Measurements from ENCODE around the gene RAD18. TPM values are rescaled to one million over a fixed set of nuclear protein-coding genes. Genes with fewer than 3 reads are reported as not detected.
A peak's percentile ranks its signal among the peaks of the same experiment; 100 is the strongest.

The RAD18 gene, protein sequence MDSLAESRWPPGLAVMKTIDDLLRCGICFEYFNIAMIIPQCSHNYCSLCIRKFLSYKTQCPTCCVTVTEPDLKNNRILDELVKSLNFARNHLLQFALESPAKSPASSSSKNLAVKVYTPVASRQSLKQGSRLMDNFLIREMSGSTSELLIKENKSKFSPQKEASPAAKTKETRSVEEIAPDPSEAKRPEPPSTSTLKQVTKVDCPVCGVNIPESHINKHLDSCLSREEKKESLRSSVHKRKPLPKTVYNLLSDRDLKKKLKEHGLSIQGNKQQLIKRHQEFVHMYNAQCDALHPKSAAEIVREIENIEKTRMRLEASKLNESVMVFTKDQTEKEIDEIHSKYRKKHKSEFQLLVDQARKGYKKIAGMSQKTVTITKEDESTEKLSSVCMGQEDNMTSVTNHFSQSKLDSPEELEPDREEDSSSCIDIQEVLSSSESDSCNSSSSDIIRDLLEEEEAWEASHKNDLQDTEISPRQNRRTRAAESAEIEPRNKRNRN
- total RNA-seq (2014; rRNA removed; shearing (Covaris generic)): 34.7 and 42.0 TPM in 2 replicates
- polyA plus RNA-seq (2015; cell fraction: cytosol; rRNA removed): 13.7 and 16.3 TPM in 2 replicates
- polyA plus RNA-seq (2015; cell fraction: nucleus; rRNA removed): 23.9 and 28.1 TPM in 2 replicates

DNA sequence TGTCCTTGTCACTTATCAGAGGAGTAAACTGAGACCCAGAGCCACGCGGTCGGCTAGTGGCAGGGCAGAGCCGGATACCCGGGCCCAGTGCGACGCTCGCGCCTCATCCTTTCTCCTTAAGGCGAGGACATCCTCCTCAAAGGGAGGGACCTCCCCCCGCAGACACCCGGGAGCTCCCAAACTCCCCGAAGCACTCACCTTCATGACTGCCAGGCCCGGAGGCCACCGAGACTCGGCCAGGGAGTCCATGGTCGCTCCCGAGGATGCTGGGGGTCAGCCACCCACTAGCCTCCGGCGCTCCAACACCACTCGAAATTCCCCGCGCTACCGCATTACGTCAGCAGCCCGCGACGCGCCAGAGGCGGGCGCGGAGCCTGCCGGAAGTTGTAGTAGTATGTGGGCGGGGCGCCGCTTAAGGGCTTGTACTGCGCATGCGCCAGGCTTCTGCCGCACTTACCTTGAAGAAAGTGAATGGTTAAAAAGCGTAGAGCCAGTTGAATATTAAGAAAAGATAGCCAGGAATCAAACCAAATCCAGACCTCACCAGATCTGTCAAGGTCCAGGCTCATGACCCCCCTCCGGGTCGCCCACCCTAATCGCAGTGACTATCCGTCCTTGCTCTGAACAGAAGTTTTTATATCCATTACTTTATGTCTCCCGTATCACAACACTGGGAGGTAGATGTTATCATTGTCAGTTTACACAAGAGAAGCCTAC, at the start of gene RAD18:
Gene RAD18 (minus strand): TSS at position 336 of the 717 bp plus-strand sequence. CDS start 87 bp downstream, at position 249.
- DNase-seq (ENCODE audit: low read depth): peak; percentile 90

GRCh38 chr3:9012521-9012920, 49.2 kb upstream of the RAD18 start:
- no peak for DNase-seq (ENCODE audit: low read depth)

- DNase-seq (ENCODE audit: low read depth): no peak
Measured at GRCh38 chr3:9009976-9010545, 46.8 kb upstream of the RAD18 start.

DNA sequence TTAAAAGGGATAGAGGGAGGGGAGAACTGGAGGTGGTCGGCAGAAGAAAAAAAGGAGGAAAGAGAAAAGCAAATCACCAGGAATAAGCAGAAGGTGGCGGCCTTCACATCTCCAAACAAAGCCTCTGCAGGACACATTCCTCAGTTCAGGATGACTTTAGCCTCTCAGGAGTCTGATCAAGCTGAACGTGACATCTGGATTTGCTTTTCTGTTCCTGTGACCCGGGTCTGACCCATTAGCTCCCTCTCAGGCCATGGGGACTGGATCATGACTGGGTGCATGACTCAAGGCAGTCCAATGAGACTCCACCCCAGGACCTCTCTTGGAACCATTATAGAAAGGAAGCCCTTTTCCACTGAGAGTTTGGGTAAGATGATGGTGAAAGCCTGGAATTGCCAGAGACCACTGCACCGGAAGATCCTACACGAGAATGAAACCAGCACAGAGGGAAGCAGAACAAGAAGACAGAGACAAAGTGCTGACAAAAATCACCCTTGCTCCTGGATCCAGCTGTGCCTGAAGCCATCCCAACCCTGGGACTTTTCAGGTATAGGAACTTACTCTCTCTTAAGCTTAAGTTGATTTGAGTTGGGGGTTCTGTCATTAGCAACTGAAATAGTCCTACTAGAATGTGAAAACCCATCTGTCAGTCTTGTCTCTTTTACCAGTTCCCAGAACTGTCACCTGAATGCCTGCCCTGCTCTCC, 45.4 kb upstream of the RAD18 start:
- DNase-seq (ENCODE audit: low read depth): no peak

DNA sequence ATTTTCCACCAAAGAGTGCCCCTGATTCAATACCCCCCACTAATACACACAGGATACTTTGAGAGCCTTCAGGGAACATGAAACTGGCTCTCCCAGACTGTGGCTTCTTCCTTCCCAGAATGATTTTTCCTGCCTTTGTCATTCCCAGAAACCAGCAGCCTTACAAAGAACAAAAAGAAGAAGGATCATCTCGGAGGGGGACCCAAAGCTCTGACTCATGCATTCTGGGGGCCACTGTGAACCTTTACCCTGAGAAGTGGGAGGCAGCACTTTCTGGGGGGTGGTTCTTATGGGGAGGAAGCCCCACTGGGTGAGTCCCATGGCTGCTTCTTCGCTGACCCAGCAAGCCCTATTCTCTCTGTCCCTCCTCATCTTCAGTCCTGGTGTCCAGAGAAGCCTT, 44.7 kb upstream of the RAD18 start:
- DNase-seq (ENCODE audit: low read depth): no peak

GRCh38 chr3:9007213-9007612, 43.9 kb upstream of the RAD18 start:
- no peak for DNase-seq (ENCODE audit: low read depth)

- no peak for DNase-seq (ENCODE audit: low read depth)
Measured at GRCh38 chr3:9000041-9000440, 36.8 kb upstream of the RAD18 start.

GRCh38 chr3:8997151-8997550, 33.9 kb upstream of the RAD18 start:
- no peak for DNase-seq (ENCODE audit: low read depth)

DNA sequence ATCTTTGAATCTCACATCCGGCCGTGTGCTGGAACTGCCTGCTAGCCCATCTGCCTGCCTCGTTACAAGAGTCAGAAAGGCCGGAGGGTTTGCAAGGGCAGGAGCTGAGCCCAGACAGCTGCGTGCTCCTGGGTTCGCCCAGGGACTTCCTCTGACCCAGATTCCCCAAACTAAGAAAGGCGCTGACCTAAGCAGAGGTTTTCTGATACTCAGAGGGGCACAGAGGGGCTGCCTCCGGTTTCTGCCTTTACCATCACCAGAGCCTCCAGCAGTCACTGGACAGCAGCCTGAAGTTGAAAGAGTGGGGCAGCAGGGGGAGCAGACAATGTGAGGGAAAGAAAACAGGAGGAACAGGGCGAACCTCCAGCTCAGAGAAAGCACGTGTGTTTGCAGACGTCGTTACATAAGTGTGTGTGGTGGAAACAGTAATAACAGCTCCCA, 33.4 kb upstream of the RAD18 start:
- peak; percentile 43 for DNase-seq (ENCODE audit: low read depth)

DNA sequence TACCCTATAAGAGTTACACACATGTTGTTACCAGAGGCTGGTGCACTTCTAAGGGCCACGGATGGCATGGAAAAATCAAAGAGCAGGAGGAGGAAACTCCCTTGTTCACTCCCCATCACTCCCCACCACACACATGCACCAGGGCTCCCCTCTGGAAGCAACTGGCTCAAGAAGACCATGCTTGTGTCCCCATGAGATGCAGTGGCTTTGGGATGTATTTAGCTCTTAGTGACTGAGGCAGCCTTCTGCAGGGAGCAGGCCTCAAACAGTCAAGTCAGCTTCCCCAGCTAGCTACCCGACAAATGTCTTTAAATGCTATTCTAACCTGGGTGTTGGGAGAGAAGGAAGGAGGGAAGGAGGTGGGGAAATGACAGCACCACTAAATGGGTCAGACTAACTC, 32.9 kb upstream of the RAD18 start:
- DNase-seq (ENCODE audit: low read depth): no peak

- no peak for DNase-seq (ENCODE audit: low read depth)
Measured at GRCh38 chr3:8994226-8994625, 31.0 kb upstream of the RAD18 start.

GRCh38 chr3:8993331-8993730, 30.1 kb upstream of the RAD18 start:
- no peak for DNase-seq (ENCODE audit: low read depth)

GRCh38 chr3:8992854-8993253, 29.6 kb upstream of the RAD18 start:
- DNase-seq (ENCODE audit: low read depth): no peak

GRCh38 chr3:8992199-8992598, 28.9 kb upstream of the RAD18 start:
- no peak for DNase-seq (ENCODE audit: low read depth)

DNA sequence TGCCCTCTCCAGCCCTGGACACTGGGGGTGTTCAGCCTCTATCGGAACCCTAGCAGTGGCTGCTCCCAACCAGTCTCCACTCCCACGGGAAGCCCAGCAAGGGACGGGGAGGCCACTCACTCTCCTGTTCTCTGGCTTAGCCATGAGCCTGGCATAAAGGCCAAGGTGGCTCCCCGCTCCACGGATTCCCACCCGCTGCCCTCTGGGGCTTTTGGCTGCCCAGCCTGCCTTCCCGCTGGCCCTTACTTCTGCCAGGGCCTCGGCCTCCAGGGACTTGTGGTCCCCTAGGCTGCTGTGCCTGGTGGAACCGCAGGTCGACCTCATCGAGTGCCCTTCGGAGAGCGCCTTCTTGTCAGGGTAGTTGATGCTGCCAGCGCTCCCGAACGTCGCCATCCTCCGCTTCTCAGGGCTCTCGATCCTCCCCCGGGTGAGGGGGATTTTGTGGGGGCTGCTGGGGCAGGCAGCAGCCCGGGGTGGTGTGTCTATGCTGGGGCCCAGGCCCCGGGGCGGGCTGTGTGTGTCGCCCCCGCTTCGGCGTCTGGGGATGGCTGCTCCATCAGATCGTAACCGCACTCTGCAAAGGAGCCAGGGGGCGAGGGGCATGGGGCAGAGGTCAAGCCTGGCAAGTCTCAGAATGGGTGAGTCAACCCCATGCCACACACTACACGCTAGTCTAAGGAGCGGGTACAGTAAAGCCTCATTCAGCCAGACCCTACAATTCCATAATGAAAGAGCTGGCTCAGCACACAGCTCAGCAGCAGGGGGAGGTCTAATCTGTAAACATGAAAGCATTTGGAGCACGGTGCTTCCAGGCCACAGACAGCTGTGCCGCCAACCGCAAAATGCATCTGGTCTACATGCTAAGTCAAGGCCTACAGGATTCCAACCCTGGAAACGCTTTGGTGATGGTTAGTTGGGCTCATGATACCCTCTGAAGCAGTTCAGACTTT, 27.3 kb upstream of the RAD18 start:
- DNase-seq (ENCODE audit: low read depth): peak; percentile 35

- DNase-seq (ENCODE audit: low read depth): no peak
Measured at GRCh38 chr3:8988791-8989558, 25.7 kb upstream of the RAD18 start.

- no peak for DNase-seq (ENCODE audit: low read depth)
Measured at GRCh38 chr3:8988384-8988655, 25.0 kb upstream of the RAD18 start.

GRCh38 chr3:8987645-8988383, 24.5 kb upstream of the RAD18 start:
- DNase-seq (ENCODE audit: low read depth): peak; percentile 52

DNA sequence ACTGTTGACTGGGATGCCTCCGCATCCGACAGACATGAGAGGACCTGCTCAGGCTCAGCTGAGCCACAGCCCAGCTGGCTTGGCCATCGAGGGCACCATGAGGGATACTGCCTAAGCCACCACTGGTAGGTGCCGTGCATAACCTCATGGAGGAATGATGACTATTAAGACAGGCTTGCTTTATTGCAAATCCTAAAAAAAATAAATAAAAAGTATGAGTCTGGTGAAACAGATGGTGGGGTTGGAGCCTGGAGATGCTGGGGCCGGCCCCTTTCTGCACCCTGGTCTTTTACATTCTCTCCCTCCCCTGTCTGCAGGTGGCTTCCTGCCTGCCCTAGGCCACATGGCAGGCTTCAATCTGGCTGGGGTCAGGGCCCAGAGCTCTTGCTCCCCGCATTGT, 24.0 kb upstream of the RAD18 start:
- DNase-seq (ENCODE audit: low read depth): no peak
